Type B pancreatic cell (in vitro differentiated cells): ENCODE results near the gene GPC6. TPM values are rescaled to one million over a fixed set of nuclear protein-coding genes. Genes with fewer than 3 reads are reported as not detected.

Experiments used
- DNase-seq: peaks from one replicate; pipeline ENCODE4 v3.0.0; 2021; ENCODE audit warnings: mixed read lengths; ENCODE audit not compliant: unreplicated experiment; ENCODE audit errors: extremely low spot score
- H3K27ac Mint-ChIP-seq: 2 replicates; pipeline ENCODE4 v1.8.0; 2021; ENCODE audit warnings: mild to moderate bottlenecking, mixed read lengths
- H3K27me3 Mint-ChIP-seq: 2 replicates; pipeline ENCODE4 v1.8.0; 2021; ENCODE audit warnings: mixed read lengths
- H3K36me3 Mint-ChIP-seq: 2 replicates; pipeline ENCODE4 v1.8.0; 2021; ENCODE audit warnings: mixed read lengths
- H3K4me1 Mint-ChIP-seq: one replicate; pipeline ENCODE4 v1.8.0; 2021; ENCODE audit warnings: mixed read lengths; ENCODE audit not compliant: unreplicated experiment
- H3K4me3 Mint-ChIP-seq: 2 replicates; pipeline ENCODE4 v1.8.0; 2021; ENCODE audit warnings: mild to moderate bottlenecking, mixed read lengths
- H3K9me3 Mint-ChIP-seq: 2 replicates; pipeline ENCODE4 v1.8.0; 2021; ENCODE audit warnings: mixed read lengths
- total RNA-seq: library from RNA; stranded (reverse); gene quantifications from 2 replicates; pipeline ENCODE4 v1.2.1, GENCODE V29; 2021; ENCODE audit warnings: low replicate concordance
- TF ChIP-seq, protein P1 (sequence below): fragments of 200-600 bp; sonication (generic); conservative IDR thresholded peaks from 2 replicates; pipeline ENCODE4 v1.5.0; 2021; ENCODE audit warnings: antibody characterized with exemption, mild to moderate bottlenecking

The GPC6 gene
- total RNA-seq, 1 donor from 2014 or later, result 30.5 TPM

DNA sequence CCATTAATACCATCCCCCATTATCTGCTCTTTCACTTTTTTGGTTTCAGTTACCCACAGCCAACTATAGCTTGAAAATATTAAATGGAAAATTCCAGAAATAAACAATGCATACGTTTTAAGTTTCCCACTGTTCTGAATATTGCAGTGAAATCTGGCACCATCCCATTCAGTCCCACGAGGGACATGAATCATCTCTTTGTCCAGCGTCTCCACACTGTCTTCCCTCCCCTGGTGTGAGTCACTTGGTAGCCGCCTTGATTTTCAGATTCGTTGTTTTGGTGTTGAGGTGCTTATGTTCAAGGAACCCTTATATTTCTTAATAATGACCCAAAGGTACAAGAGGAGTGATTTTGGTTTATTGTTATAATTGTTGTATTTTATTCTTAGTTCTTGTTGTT is 1006.8 kb downstream of the GPC6 start:
- DNase-seq, result no peak
- Mint-ChIP-seq H3K27me3 (no peaks in the 10 kb centered on the region), H3K4me3 (no peak overlapping the region), H3K9me3 (no peaks in the 10 kb centered on the region), H3K36me3 (peaks cover 10% of the 10 kb centered on the region), H3K4me1 (peaks cover 23% of the 10 kb centered on the region), H3K27ac (no peak overlapping the region)
- TF ChIP-seq, protein P1, sequence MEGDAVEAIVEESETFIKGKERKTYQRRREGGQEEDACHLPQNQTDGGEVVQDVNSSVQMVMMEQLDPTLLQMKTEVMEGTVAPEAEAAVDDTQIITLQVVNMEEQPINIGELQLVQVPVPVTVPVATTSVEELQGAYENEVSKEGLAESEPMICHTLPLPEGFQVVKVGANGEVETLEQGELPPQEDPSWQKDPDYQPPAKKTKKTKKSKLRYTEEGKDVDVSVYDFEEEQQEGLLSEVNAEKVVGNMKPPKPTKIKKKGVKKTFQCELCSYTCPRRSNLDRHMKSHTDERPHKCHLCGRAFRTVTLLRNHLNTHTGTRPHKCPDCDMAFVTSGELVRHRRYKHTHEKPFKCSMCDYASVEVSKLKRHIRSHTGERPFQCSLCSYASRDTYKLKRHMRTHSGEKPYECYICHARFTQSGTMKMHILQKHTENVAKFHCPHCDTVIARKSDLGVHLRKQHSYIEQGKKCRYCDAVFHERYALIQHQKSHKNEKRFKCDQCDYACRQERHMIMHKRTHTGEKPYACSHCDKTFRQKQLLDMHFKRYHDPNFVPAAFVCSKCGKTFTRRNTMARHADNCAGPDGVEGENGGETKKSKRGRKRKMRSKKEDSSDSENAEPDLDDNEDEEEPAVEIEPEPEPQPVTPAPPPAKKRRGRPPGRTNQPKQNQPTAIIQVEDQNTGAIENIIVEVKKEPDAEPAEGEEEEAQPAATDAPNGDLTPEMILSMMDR, result no peak

DNA sequence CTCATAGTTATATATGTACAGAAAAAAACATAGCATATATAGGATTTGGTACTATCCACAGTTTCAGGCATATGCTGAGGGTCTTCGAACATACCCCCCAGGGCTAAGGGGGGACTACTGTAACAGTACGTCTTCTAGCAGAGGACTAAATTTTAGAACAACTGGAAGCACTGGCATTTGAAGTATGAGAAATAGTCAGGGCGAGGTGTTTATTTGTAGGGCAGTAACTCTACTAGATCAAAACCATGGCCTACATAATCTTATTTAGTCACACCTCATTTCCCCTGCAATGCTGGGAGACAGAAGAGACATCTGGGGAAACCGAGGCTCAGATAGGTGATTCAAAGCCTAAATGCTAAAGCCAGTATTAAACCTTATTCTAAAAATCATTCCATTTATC is 1007.2 kb downstream of the GPC6 start:
- no peaks in the 10 kb centered on the region for H3K9me3 Mint-ChIP-seq
- no peak overlapping the region for H3K27ac Mint-ChIP-seq
- no peaks in the 10 kb centered on the region for H3K27me3 Mint-ChIP-seq
- DNase-seq, result no peak
- H3K4me3 Mint-ChIP-seq, result no peak overlapping the region
- TF ChIP-seq, protein P1, result no peak
- peaks cover 10% of the 10 kb centered on the region for H3K36me3 Mint-ChIP-seq
- peaks cover 23% of the 10 kb centered on the region for H3K4me1 Mint-ChIP-seq

DNA sequence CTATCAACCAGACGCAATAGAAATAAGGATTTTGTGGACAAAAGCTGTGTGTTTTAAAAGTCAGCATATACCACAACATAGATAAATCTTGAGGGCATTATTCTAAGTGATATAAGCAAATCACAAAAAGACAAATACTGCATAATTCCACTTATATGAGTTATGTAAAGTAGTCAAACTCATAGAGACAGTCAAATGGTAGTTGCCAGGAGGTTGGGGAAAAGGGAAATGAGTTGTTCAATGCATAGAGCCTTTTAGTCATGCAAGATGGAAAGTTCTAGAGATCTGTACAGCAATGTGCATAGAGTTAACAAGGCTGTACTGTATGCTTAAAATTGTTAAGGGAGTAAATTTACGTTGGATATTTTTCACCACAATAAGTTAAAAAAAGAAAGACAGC is 1008.1 kb downstream of the GPC6 start:
- Mint-ChIP-seq H3K27ac (no peak overlapping the region), H3K36me3 (peaks cover 10% of the 10 kb centered on the region), H3K4me1 (peaks cover 23% of the 10 kb centered on the region), H3K27me3 (no peaks in the 10 kb centered on the region), H3K4me3 (no peak overlapping the region), H3K9me3 (no peaks in the 10 kb centered on the region)
- DNase-seq, result no peak
- TF ChIP-seq, protein P1, result no peak

DNA sequence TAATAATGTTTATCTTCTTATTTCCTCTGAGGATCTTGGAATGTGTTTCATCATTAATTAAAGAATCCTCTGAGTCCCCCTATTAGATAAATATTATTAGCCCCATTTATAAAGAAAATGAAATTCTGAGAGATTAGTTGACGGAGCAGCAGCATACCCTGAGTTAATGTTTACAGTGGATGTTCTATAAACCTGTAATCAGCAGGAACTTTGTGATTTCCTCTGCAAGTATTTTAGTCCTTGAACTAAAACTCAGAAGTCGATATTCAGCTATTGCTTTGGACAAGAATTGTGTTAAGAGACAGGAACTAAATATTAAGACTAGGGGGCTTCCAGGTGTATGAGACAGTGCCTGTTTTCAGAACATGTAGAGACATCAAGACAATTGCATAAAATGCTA is 1009.5 kb downstream of the GPC6 start:
- H3K4me1 Mint-ChIP-seq, result peaks cover 20% of the 10 kb centered on the region
- H3K4me3 Mint-ChIP-seq, result no peak overlapping the region
- H3K36me3 Mint-ChIP-seq, result peaks cover 10% of the 10 kb centered on the region

DNA sequence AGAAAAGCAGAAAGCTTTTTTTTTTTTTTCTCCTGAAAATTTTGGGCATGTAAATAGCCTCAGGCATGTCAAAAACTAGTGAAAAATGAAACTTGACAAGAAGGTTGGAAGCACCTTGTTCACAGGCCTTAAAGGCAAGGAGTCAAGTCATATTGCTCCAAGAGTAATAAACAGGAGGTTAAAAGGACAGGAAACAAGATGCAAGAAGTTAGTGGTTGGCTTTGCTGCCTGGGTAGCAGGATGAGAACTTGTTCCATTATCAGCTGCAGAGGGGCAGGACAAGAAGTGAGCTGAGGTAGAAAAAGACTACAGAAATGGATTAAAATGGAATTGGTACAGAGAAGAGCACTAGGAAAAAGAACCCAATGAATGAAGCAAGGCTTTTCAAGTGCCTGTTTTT is 1010.3 kb downstream of the GPC6 start:
- TF ChIP-seq, protein P1, result no peak
- Mint-ChIP-seq H3K4me1 (peaks cover 19% of the 10 kb centered on the region), H3K4me3 (no peak overlapping the region), H3K27me3 (no peaks in the 10 kb centered on the region), H3K36me3 (peaks cover 10% of the 10 kb centered on the region), H3K9me3 (no peaks in the 10 kb centered on the region), H3K27ac (no peak overlapping the region)
- no peak for DNase-seq

More for the DNA sequence above, 1009.5 kb downstream of the GPC6 start:
- H3K9me3 Mint-ChIP-seq, result no peaks in the 10 kb centered on the region
- no peak overlapping the region for H3K27ac Mint-ChIP-seq
- TF ChIP-seq, protein P1, result no peak
- H3K27me3 Mint-ChIP-seq, result no peaks in the 10 kb centered on the region
- no peak for DNase-seq

DNA sequence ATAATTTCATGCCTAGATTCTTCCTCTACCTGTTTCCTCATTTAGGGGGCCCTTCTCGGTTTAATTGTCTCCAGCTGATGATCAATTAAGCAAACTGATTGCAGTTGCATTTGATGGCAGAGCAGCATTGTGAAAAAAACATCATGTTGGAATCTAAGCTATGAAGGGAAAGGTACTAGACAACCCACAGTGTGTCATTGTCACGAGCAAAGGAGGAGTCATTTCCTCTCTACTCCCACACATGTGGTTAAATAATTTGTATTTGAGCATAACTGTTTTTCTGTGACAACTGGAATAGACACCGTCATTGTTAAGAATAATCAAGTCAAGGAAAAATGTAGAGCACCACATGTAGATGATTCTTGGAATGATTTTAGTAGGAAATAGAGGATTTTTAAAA is 1012.5 kb downstream of the GPC6 start:
- Mint-ChIP-seq H3K27ac (no peak overlapping the region), H3K9me3 (no peaks in the 10 kb centered on the region), H3K36me3 (peaks cover 5% of the 10 kb centered on the region), H3K4me1 (peaks cover 13% of the 10 kb centered on the region), H3K4me3 (no peak overlapping the region), H3K27me3 (no peaks in the 10 kb centered on the region)
- DNase-seq, result no peak
- TF ChIP-seq, protein P1, result no peak
